PC-9 (cell line): ENCODE results near the gene RCBTB2. TPM values are rescaled to one million over a fixed set of nuclear protein-coding genes. Genes with fewer than 3 reads are reported as not detected.

Experiments used
- BruUV-seq: library from RNA; stranded (reverse); fragments of 400-500 nt; replicated peaks from 2 replicates; lab custom pipeline; 2021; lab: Mats Ljungman, UMichigan
- CTCF ChIA-PET: fragments of 300-600 bp; sonication (Branson Sonifier 250); formaldehyde crosslinking; loops from one replicate; lab custom pipeline; 2022; ENCODE audit warnings: antibody characterized with exemption; lab: Charles Lee
- POLR2A ChIA-PET: fragments of 300-600 bp; sonication (Branson Sonifier 250); formaldehyde crosslinking; loops from one replicate; lab custom pipeline; 2022; ENCODE audit warnings: antibody characterized with exemption; ENCODE audit not compliant: unreplicated experiment; lab: Charles Lee
- DNase-seq, 2 experiments: peaks; one replicate each; pipeline versions ENCODE4 v3.0.0 to v3.0.0-alpha.2; 2015 to 2022; ENCODE audit warnings: mixed read lengths in 1 of 2
- H2AFZ ChIP-seq: fragments of 200-600 bp; sonication (generic); 2 replicates; pipeline ENCODE4 v1.8.1; 2017; ENCODE audit warnings: antibody characterized with exemption
- H3F3A ChIP-seq: fragments of 200-600 bp; sonication (generic); 2 replicates; pipeline ENCODE4 v1.8.1; 2017; ENCODE audit warnings: antibody characterized with exemption, mild to moderate bottlenecking, low read depth; ENCODE audit not compliant: insufficient read depth
- H3K27ac ChIP-seq: fragments of 200-600 bp; sonication (generic); 2 replicates; pipeline ENCODE4 v1.6.1; 2016; ENCODE audit warnings: mixed run types
- H3K27me3 ChIP-seq: fragments of 200-600 bp; sonication (generic); 2 replicates; pipeline ENCODE4 v1.6.1; 2016; ENCODE audit warnings: low read depth, mixed run types; ENCODE audit not compliant: insufficient read depth
- H3K36me3 ChIP-seq: fragments of 200-600 bp; sonication (generic); 2 replicates; pipeline ENCODE4 v1.6.1; 2016; ENCODE audit warnings: low read depth, mixed run types
- H3K4me1 ChIP-seq: fragments of 200-600 bp; sonication (generic); replicated peaks from 2 replicates; pipeline ENCODE4 v1.6.1; 2016; ENCODE audit warnings: mixed run types; ENCODE audit not compliant: insufficient read depth
- H3K4me2 ChIP-seq: fragments of 200-600 bp; sonication (generic); 2 replicates; pipeline ENCODE4 v1.6.1; 2017; ENCODE audit warnings: mixed run types
- H3K4me3 ChIP-seq: fragments of 200-600 bp; sonication (generic); 2 replicates; pipeline ENCODE4 v1.6.1; 2016; ENCODE audit warnings: mixed run types
- H3K79me2 ChIP-seq: fragments of 200-600 bp; sonication (generic); 2 replicates; pipeline ENCODE4 v1.6.1; 2017; ENCODE audit warnings: low read depth, mixed run types
- H3K9me2 ChIP-seq: fragments of 200-600 bp; sonication (generic); 2 replicates; pipeline ENCODE4 v1.8.1; 2017; ENCODE audit warnings: mild to moderate bottlenecking; ENCODE audit not compliant: insufficient read depth
- H3K9me3 ChIP-seq: fragments of 200-600 bp; sonication (generic); 2 replicates; pipeline ENCODE4 v1.8.1; 2016; ENCODE audit warnings: low read depth; ENCODE audit not compliant: insufficient read depth
- H4K20me1 ChIP-seq: fragments of 200-600 bp; sonication (generic); 2 replicates; pipeline ENCODE4 v1.8.1; 2017; ENCODE audit not compliant: insufficient read depth
- EZH2 ChIP-seq: fragments of 200-600 bp; sonication (generic); IDR thresholded peaks from 2 replicates; pipeline ENCODE4 v1.8.0; 2017; ENCODE audit warnings: antibody characterized with exemption, low read depth
- intact Hi-C: fragments of 100-400 bp; cut with micrococcal nuclease; formaldehyde crosslinking; loops from one replicate; pipeline ENCODE4 v1.10.0; 2022; ENCODE audit not compliant: unreplicated experiment
- total RNA-seq: library from RNA; stranded (reverse); gene quantifications from 2 replicates; pipeline ENCODE4 v1.2.3, GENCODE V29; 2021
- TF ChIP-seq, protein P1 (sequence below): fragments of 200-600 bp; sonication (generic); conservative IDR thresholded peaks from 2 replicates; pipeline ENCODE4 v1.6.1; 2017; ENCODE audit warnings: mixed run types, antibody characterized with exemption, mild to moderate bottlenecking, moderate library complexity

Gene RCBTB2
- total RNA-seq, 1 experiment from 2014 or later: 2.6 TPM

DNA sequence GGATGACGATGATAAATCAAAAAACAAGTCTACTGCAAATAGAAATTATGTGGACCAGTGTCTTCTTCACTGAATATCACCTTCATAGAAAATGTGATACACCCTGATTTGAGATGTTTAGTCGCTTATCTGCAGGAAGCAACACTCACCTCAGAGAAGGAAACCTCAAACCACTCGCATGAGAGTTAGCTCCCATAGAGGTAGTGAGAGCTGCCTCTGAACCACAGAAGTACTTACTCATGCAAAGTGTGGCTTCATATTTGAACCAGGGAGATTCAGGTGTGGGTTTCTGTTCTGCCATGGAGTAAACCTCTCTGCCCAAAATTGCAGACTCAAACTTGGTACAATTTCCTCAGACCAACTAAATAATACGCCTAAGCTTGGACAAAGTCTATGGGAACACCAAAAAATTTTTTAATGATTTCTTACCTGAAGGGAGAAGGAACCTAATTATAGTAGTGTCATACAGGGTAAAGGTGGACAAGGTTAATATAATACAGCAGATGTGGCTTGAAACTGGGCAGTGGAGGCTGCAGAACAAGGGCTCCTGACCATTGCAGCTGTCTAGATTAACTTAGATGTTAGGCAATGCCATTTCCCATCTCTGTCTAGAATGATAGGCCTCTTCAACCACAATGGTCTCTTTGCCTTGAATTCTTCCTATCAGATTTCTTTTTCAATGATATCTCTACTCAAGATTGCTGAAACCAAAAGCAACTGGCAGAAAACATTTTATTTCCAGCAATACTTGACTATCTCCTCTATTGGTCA lies 29.6 kb upstream of the RCBTB2 start:
- no peak for DNase-seq
- POLR2A ChIA-PET: no interaction called here
- CTCF ChIA-PET: no interaction called here

DNA sequence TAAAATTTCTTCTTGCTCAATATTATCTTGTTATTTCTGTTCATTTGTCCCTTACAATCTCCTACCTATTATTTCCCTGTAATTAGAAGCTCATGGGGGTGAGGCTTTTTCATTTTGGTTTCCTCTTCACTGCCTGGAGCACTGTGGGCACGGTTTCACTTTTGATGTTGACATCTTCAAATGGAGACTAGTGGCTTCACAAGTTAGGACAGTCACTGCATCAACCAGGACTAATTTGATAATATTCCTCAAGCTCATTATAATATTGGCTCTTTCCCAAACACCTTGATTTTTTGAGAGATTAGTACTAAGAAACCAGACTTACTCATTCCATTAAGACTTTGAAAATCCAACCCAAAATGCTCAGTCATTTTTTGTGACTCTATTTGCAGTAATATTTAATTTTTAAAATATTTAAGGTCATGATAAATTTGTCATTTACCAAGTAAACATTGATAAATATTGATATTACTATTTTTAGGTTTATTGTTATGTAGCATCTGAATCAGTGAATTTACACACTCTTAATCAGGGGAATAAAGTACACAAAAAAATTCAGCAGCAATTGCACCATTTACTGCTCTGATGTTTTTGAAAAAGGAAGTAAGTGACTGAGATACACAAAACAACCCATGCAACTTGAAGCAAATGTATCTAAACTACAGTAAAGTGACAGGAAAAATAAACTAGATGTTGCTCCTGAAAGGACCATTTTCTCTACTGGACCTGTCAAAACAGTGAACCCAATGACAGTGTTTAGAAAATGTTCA lies 28.8 kb upstream of the RCBTB2 start:
- Histone ChIP-seq H3K9me3 (no peaks in the 10 kb centered on the region), H3K4me1 (no peaks in the 10 kb centered on the region), H4K20me1 (no peaks in the 10 kb centered on the region), H3K9me2 (no peaks in the 10 kb centered on the region), H3K4me3 (no peak overlapping the region), H3F3A (no peaks in the 10 kb centered on the region), H3K27me3 (no peaks in the 10 kb centered on the region), H3K79me2 (no peaks in the 10 kb centered on the region), H3K36me3 (no peaks in the 10 kb centered on the region), H3K27ac (no peak overlapping the region), H3K4me2 (no peak overlapping the region), H2AFZ (no peak overlapping the region)
- CTCF ChIA-PET: interaction anchor here (0.7 kb wide), 1 partner anchor 43 kb away, joined by 3 read pairs; no protein-coding TSS in a partner anchor
- POLR2A ChIA-PET: no interaction called here
- no peak for DNase-seq
- no TSS peak for BruUV-seq
- TF ChIP-seq EZH2: no peak
- TF ChIP-seq, protein P1, sequence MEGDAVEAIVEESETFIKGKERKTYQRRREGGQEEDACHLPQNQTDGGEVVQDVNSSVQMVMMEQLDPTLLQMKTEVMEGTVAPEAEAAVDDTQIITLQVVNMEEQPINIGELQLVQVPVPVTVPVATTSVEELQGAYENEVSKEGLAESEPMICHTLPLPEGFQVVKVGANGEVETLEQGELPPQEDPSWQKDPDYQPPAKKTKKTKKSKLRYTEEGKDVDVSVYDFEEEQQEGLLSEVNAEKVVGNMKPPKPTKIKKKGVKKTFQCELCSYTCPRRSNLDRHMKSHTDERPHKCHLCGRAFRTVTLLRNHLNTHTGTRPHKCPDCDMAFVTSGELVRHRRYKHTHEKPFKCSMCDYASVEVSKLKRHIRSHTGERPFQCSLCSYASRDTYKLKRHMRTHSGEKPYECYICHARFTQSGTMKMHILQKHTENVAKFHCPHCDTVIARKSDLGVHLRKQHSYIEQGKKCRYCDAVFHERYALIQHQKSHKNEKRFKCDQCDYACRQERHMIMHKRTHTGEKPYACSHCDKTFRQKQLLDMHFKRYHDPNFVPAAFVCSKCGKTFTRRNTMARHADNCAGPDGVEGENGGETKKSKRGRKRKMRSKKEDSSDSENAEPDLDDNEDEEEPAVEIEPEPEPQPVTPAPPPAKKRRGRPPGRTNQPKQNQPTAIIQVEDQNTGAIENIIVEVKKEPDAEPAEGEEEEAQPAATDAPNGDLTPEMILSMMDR: no peak
- intact Hi-C loops: no loop called here

More for the DNA sequence above, 29.6 kb upstream of the RCBTB2 start:
- no peak overlapping the region for H3K4me3 ChIP-seq
- H3K4me1 ChIP-seq: no peaks in the 10 kb centered on the region
- H3K27ac ChIP-seq: no peak overlapping the region
- H3K27me3 ChIP-seq: no peaks in the 10 kb centered on the region
- H3K9me2 ChIP-seq: no peaks in the 10 kb centered on the region
- H3K4me2 ChIP-seq: no peak overlapping the region
- H2AFZ ChIP-seq: no peak overlapping the region
- H3K9me3 ChIP-seq: no peaks in the 10 kb centered on the region
- H3K36me3 ChIP-seq: no peaks in the 10 kb centered on the region
- H3K79me2 ChIP-seq: no peaks in the 10 kb centered on the region
- H3F3A ChIP-seq: no peaks in the 10 kb centered on the region
- no TSS peak for BruUV-seq
- TF ChIP-seq, protein P1: no peak
- TF ChIP-seq EZH2: no peak
- no peaks in the 10 kb centered on the region for H4K20me1 ChIP-seq
- intact Hi-C loops: no loop called here

DNA sequence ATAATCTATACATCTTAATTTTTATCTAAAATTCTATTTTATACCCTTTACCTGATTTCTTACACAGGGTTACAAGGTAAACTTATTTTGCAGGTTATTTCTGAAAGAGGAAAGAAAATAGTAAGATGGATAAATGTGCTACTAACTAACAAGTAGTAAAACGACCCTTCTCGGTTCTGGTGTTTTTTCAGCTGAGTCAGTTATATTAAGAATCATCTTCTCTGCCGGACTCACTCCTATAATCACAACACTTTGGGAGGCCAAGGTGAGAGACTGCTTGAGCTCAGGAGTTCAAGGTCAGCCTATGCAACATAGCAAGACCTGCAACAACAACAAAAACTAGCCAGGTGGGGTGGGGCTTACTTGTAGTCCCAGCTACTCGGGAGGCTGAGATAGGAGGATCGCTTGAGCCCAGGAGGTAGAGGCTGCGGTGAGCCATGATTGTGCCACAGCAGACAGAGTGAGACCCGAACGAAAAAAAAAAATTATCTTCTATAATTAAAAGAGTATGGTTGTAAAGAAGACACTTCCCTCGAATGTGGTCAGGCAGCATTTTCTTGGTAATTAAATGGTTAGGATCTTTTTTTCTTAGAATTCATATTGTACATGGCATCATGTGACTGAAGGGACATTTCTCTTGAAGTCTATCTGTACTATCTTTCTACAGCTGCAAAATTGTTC lies 27.9 kb upstream of the RCBTB2 start:
- no TSS peak for BruUV-seq
- Histone ChIP-seq H4K20me1 (no peaks in the 10 kb centered on the region), H3K9me3 (0 out of 2 replicates have a peak, but pooled peaks cover under 1% of the 10 kb centered on the region), H3K79me2 (no peaks in the 10 kb centered on the region), H3K27me3 (no peaks in the 10 kb centered on the region), H3K27ac (no peak overlapping the region), H3K4me2 (no peak overlapping the region), H3K9me2 (no peaks in the 10 kb centered on the region), H2AFZ (no peak overlapping the region), H3F3A (no peaks in the 10 kb centered on the region), H3K4me1 (no peaks in the 10 kb centered on the region), H3K36me3 (no peaks in the 10 kb centered on the region), H3K4me3 (no peak overlapping the region)
- TF ChIP-seq EZH2: no peak
- TF ChIP-seq, protein P1: no peak
- DNase-seq: no peak
- ChIA-PET CTCF (interaction anchor here (0.7 kb wide), 1 partner anchor 44 kb away, joined by 3 read pairs; no protein-coding TSS in a partner anchor), POLR2A (no interaction called here)
- intact Hi-C loops: no loop called here
